Measurements from ENCODE around the gene CAMK1D. TPM values are rescaled to one million over a fixed set of nuclear protein-coding genes. Genes with fewer than 3 reads are reported as not detected.

The CAMK1D gene
- total RNA-seq, 1 experiment from 2014 or later = 2.3 TPM

DNA sequence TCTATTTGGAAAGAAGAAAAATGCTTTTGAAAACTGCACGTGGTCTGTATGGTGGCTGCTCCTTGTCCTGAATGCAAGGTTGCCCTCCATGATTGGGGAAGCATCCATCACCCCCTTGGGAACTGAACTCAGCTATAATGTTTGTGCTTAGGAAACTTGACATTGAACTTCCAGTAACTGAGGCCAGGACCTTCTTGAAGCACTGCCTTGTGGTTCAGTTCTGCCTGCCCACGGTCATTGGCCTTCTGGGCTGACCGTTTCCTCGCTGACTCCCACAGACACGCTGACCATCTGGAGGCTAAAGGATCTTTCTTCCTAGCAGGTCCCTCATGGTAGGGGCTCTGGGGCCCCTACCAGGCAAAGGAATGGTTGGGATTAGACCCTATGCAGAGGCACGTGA lies 247.8 kb downstream of the CAMK1D start:
- no peak for DNase-seq (ENCODE audit: low spot score)

GRCh38 chr10:12597788-12598765 lies 248.7 kb downstream of the CAMK1D start:
- DNase-seq (ENCODE audit: low spot score) = no peak

GRCh38 chr10:12600652-12601051 lies 251.3 kb downstream of the CAMK1D start:
- DNase-seq (ENCODE audit: low spot score) = no peak

- no peak for DNase-seq (ENCODE audit: low spot score)
Observed at GRCh38 chr10:12602521-12602920, 253.2 kb downstream of the CAMK1D start.

DNA sequence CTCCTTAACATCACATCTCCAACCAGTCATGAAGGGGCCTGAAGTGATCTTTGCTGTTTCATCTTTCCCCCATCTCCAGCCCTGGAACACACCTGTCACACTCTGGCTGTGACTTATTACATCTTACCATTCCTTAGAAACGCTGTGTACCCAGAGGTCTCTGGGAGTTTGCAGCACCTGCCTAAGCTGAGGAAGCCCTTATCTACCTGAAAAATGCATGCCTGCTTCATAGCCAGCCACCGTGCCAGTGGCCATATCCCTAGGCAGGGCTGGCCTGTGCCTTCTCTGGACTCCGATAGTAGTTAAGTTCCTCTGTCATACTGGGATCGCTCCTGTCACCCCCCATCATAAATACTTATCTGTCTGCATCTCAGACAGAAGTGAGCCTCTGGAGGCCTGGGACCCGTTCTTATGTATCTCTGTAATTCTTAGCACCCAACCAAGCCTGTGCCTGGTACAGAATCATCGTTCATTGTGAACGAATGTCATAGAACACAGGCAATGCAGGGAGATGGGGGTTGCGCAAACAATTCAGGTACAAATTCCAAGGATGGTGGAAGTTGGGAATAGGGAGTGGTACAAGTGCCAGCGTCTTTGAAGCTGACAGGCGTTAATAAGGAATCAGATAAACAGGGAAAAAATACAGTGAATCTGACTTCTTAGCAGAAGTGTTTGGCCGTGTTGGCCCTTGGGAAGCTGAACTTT lies 254.6 kb downstream of the CAMK1D start:
- no peak for DNase-seq (ENCODE audit: low spot score)

DNA sequence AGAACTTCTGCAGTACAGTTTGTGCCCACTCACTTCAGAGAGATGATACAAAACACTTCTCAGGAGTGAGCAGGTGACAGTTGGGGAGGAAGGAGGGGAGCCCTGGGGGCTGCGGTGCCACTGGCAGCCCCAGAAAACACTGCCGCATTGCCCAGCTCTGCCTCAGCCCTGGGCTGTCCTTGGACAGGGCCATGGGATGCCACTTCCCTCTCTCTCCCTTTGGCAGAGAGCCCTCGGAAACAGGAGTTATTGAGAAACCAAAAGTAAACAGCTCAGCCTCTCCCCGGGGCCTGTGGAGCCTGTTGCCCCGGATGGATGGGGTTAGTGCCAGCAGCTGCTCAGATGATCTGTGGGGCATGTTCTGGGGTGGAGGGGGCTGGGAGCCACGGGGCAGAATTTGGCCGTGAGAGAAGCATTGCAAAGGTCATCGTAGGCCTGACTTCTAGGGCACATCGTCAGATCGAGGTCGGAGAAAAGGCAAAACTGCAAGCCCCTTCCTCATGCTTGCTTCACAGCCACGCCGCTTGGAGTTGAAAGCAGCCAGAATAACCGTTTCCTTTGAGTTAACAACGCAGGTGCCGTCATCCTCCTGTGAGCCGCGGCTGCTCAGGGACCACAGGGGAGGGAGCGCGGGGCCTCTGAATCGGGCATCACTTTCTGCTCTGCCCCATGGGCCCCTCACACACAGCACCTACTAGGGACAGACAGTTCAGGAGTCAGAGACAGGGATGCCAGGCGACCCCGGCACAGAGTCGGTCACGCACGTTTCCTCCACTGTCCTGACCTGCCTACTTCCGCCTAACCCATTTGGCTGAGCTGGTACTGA lies 256.4 kb downstream of the CAMK1D start:
- DNase-seq (ENCODE audit: low spot score) = peak; percentile 66

- DNase-seq (ENCODE audit: low spot score) = no peak
Observed at GRCh38 chr10:12606461-12606860, 257.1 kb downstream of the CAMK1D start.

GRCh38 chr10:12608761-12609160 lies 259.4 kb downstream of the CAMK1D start:
- no peak for DNase-seq (ENCODE audit: low spot score)

- no peak for DNase-seq (ENCODE audit: low spot score)
Observed at GRCh38 chr10:12609435-12609834, 260.1 kb downstream of the CAMK1D start.

GRCh38 chr10:12613136-12613535 lies 263.8 kb downstream of the CAMK1D start:
- no peak for DNase-seq (ENCODE audit: low spot score)

DNA sequence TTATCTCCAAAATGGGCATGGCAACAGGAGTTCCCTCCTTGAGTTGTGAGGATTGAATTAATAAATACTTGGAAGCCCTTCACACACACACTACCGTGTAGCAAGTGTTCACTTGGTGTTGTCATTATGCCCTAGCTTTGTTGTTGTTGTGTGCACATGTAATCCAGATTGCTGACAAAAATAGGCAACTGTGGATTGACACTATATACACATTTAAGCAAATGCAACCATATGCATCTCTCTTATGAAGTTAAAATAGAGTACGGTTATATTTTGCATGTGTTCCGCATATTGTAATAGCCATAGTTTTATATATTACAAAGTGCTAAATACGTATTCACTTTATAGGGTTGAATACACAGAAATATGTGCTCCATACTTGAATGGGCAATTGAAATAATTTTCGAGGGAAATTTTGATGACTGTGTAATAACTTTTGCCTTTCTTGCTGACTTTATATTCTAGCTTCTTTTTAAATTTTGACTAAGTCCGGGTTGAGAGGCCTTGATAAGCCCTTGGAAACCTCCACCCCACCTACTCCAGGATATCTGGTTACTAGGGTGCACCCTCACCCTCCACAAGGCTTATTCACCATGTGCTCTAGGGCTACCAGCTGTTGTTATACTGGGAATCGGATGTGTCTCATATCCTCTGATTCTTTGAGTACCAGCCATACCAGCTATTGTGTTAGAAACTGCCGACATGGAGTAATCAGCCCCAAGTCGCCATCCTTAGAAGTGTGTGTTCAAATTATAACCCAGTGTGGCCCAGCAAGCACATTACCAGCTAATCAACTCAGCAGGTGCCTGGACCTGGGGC lies 265.0 kb downstream of the CAMK1D start:
- DNase-seq (ENCODE audit: low spot score) = no peak

GRCh38 chr10:12615296-12616220 lies 266.2 kb downstream of the CAMK1D start:
- no peak for DNase-seq (ENCODE audit: low spot score)

DNA sequence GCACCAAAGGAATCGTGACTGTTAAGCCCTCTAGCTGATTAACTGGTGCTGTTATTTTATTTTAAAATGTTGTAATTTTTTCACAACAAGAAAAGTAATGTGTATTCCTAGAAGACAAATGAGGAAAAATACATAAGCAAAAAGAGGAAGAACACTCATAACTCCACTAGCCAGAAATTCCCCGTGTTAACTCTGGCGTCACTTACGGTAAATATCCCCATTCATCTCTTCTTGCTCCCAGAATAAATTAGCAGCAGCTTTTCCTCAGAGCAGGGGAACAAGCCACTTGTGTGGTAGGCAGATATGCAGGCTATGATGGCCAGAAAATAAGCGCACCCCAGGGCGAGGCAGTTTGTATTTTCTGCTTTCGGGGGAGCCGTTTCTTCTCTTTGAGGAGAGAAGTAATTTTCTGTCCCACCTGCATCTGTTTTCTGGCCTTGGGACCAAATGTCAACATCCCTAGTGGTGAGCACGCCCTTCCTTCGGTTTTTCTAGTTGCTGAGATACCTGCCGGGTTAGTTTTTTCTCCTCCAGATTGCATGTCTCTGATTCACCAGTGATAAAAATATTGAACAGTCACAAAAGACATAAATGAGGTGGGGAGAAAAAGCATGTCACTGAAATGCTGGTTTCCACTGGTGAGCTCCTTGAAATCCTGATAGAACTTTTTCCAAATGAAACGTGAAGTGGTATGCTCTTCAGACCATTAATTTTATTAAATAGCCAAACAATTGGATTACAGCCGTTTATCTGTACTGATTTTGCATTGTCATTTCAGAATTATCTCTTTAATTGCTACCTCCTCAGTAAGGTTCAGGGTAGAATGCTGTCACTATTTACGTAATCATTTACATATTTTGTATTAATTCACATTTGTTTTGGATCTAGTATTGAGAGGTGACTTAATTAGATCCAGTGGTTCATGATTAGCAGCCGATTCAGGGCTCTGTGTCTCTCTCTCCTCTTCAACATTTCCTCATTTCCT lies 268.1 kb downstream of the CAMK1D start:
- DNase-seq (ENCODE audit: low spot score) = no peak

GRCh38 chr10:12622016-12622415 lies 272.7 kb downstream of the CAMK1D start:
- no peak for DNase-seq (ENCODE audit: low spot score)

GRCh38 chr10:12622691-12623090 lies 273.3 kb downstream of the CAMK1D start:
- DNase-seq (ENCODE audit: low spot score) = no peak

DNA sequence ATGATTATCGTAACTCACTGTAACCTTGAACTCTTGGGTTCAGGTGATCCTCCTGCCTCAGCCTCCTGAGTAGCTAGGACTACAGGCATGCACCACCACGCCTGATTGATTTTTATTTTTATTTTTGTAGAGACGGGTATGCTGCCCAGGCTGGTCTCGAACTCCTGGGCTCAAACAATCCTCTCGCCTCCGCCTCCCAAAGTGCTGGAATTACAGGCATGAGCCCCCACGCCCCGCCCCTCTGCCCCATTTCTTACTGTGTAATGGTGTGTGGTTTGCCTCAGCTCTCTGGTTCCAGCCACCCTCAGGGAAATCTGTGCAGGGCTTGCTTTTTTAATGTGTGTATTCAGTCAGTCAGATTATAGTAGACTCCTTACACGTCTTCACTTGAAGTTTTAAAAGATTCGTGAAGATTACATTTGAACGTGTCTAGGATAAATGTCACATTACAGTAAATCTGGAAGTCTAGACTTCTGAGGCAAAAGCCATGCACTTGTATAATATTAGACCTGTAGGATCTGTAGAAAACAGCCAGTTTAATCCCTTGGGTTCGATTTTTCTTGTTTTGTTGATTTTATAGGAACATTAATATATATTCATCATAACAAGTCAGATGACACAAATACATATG lies 276.2 kb downstream of the CAMK1D start:
- no peak for DNase-seq (ENCODE audit: low spot score)

DNA sequence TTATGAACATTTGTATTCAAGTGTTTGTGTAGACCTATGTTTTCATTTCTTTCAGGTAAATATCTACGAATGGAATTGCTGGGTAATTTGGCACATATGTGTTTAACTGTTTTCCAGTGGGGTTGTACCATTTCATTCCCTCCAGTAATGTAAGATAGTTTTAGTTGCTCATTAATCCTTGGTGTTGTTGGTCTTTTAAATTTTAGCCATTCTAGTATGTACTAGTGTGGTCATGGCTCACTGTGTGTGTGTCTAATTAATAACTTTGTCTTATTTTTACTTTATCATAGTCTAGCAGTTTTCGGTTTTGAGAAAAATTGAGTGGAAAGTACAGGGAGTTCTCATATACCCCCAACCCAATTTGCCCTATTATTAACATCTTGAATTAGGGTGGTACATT lies 278.8 kb downstream of the CAMK1D start:
- DNase-seq (ENCODE audit: low spot score) = no peak

Measured in H4 (cell line).